ENCODE results near the gene DDX1. TPM values are rescaled to one million over a fixed set of nuclear protein-coding genes. Genes with fewer than 3 reads are reported as not detected.
A peak's percentile ranks its signal among the peaks of the same experiment; 100 is the strongest.

Gene DDX1
- total and polyA plus RNA-seq, 8 donors: 26.8 to 98.2 (median 54.7) TPM

GRCh38 chr2:15627817-15628684 lies 36.4 kb downstream of the DDX1 start:
- intact Hi-C loops (cut with DNase I; ENCODE audit: low total_unique reads): no loop called here
- Histone ChIP-seq H3K27ac (no peak overlapping the region), H3K9me3 (no peaks in the 10 kb centered on the region), H3K36me3 (peaks cover 36 to 100% (median 93%) of the 10 kb centered on the region in 4 donors), H3K27me3 (no peaks in the 10 kb centered on the region), H3K4me1 (peaks cover 0 to 6% (median 2%) of the 10 kb centered on the region in 4 donors), H3K4me3 (no peak overlapping the region)
- TF ChIP-seq EP300 (IDR thresholded peaks at IDR 0.05): no peak
- 84 to 94% (median 91%) methylated on average over 9 of the region's 9 CpGs for WGBS, 5 donors
- DNase-seq: no peak

DNA sequence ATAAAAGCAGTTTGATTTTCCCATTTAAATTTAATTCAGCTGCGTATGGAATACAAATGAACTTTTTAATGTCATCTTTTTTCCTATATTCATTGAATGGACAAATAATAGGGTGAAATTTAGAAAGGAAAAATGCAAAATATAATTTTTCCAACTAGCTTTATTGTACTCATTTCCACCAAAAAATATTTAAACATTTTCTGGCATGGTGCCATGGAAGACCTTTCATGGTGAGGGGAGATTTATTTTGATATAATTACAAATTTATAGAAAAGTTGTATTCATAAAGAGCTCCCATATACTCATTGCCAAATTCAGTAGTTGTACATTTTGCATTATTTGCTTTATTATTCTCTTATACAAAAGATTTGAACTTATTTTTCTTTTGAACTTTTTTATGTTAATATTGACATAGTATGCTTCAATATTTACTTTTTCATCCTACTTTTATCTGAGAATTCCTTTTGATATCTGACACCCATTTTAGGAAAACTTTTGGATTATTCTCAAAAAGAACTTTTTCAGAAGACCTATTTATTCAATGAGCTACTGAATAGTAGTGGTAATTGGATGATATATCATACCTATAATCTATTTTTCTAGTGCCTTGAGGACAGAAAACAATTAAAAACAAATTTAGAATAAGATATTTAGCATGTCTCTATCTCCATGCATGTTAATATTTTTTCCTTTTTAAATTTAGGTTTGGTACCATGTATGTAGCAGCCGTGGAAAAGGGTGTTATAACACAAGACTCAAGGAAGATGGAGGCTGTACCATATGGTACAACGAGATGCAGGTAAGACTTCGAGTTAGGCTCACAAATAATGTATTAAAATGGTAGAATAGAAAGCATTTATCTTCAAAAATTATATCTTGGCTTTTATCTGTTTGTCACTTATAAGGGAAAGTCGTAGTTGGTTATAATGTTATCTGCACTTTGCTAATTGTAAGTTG lies 37.5 kb downstream of the DDX1 start:
- TF ChIP-seq POLR2AphosphoS5 (IDR thresholded peaks at IDR 0.05) (no peak), POLR2A (IDR thresholded peaks at IDR 0.05) (no peak), EP300 (IDR thresholded peaks at IDR 0.05) (no peak)
- TF ChIP-seq, protein P1, sequence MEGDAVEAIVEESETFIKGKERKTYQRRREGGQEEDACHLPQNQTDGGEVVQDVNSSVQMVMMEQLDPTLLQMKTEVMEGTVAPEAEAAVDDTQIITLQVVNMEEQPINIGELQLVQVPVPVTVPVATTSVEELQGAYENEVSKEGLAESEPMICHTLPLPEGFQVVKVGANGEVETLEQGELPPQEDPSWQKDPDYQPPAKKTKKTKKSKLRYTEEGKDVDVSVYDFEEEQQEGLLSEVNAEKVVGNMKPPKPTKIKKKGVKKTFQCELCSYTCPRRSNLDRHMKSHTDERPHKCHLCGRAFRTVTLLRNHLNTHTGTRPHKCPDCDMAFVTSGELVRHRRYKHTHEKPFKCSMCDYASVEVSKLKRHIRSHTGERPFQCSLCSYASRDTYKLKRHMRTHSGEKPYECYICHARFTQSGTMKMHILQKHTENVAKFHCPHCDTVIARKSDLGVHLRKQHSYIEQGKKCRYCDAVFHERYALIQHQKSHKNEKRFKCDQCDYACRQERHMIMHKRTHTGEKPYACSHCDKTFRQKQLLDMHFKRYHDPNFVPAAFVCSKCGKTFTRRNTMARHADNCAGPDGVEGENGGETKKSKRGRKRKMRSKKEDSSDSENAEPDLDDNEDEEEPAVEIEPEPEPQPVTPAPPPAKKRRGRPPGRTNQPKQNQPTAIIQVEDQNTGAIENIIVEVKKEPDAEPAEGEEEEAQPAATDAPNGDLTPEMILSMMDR (IDR thresholded peaks at IDR 0.05): no peak
- 78 to 90% (median 81%) methylated on average over 5 of the region's 5 CpGs for WGBS, 5 donors
- DNase-seq: no peak
- Histone ChIP-seq H3K27ac (no peak overlapping the region), H3K9me3 (no peaks in the 10 kb centered on the region), H3K4me3 (no peak overlapping the region), H3K36me3 (peaks cover 28 to 100% (median 93%) of the 10 kb centered on the region in 4 donors), H3K4me1 (peaks cover 0 to 6% (median 2%) of the 10 kb centered on the region in 4 donors), H3K27me3 (no peaks in the 10 kb centered on the region)
- intact Hi-C loops (cut with DNase I; ENCODE audit: low total_unique reads): no loop called here

DNA sequence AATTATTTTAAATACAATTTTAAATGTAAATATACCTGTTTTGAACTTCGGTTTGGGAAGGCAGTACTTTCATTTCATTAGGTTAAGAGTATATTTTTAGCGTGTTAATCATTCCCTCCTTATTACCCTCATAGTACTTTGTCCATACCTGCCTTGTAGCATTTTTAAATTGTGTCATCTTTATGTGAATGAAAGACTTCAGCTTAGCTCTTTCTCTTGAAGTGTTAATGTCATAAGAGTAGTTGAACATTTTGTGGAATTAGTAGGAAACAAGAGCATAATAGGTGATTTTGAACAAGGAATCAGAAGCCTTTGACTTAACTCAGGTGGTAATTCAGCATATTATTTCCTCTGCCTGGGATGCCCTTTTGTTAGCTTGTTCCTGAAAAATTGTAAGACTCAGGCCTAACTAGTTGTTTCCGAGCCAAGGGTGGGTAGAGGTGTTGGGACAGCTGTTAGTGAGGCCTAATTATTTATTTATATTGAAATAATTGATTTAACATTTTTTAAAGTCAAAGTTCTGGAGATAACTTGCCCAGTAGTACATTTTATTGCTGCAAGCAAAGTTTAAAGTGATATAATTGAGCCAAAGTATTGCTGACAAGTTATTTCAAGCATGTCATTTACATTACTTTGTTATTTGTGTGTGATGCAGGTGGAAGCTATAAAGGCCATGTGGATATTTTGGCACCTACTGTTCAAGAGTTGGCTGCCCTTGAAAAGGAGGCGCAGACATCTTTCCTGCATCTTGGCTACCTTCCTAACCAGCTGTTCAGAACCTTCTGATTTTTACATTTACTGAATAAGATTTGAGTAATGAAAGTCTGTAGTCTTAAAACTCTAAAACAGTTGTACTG lies 38.7 kb downstream of the DDX1 start:
- intact Hi-C loops (cut with DNase I; ENCODE audit: low total_unique reads): loop anchor here (10.0 kb wide), 1 partner anchor 864 kb away; no protein-coding TSS in a partner anchor

More for the DNA sequence above, 38.7 kb downstream of the DDX1 start:
- H3K27ac ChIP-seq: no peak overlapping the region
- no peaks in the 10 kb centered on the region for H3K27me3 ChIP-seq
- H3K36me3 ChIP-seq: peaks cover 23 to 97% (median 92%) of the 10 kb centered on the region in 4 donors
- DNase-seq: peak in 1 of 2 donors; percentile 23
- TF ChIP-seq, protein P1 (IDR thresholded peaks at IDR 0.05): no peak
- TF ChIP-seq EP300 (IDR thresholded peaks at IDR 0.05): no peak
- TF ChIP-seq POLR2A (IDR thresholded peaks at IDR 0.05): no peak
- no peak for TF ChIP-seq POLR2AphosphoS5 (IDR thresholded peaks at IDR 0.05)
- 76 to 82% (median 78%) methylated on average over 4 of the region's 4 CpGs for WGBS, 5 donors
- H3K4me3 ChIP-seq: no peak overlapping the region
- H3K9me3 ChIP-seq: no peaks in the 10 kb centered on the region
- peaks cover 0 to 16% (median 7%) of the 10 kb centered on the region in 4 donors for H3K4me1 ChIP-seq
